K562 (cell line): ENCODE measurements around the gene ECSCR. TPM values are rescaled to one million over a fixed set of nuclear protein-coding genes. Genes with fewer than 3 reads are reported as not detected.

Source experiments
- ATF3 ChIP-seq, 2 experiments: fragments of 450-650 bp in 1 of 2; sonication (generic) in 1 of 2; formaldehyde crosslinking in 1 of 2; IDR thresholded peaks in 1 of 2; conservative IDR thresholded peaks in 1 of 2; 2 replicates each; pipeline versions ENCODE4 v1.6.1 to v1.8.1; 2016 to 2023; ENCODE audit warnings: mild to moderate bottlenecking in 2 of 2, moderate library complexity in 2 of 2, inconsistent platforms in 1 of 2, missing genetic modification reagents in 1 of 2
- CBFA2T2 ChIP-seq: fragments of 450-650 bp; conservative IDR thresholded peaks from 2 replicates; pipeline ENCODE4 v1.6.1; 2017; ENCODE audit warnings: mild to moderate bottlenecking
- KLF16 ChIP-seq: IDR thresholded peaks from 2 replicates; pipeline ENCODE4 v1.6.1; 2016; ENCODE audit warnings: antibody characterized with exemption
- MBD2 ChIP-seq: sonication (generic); IDR thresholded peaks from 2 replicates; pipeline ENCODE4 v1.6.1; 2016; ENCODE audit warnings: low read depth, borderline replicate concordance
- MLLT1 ChIP-seq, 2 experiments: fragments of 450-650 bp; IDR thresholded peaks; 2 replicates each; pipeline ENCODE4 v1.6.1; 2016
- NR1H2 ChIP-seq: sonication (generic); formaldehyde crosslinking; IDR thresholded peaks from 2 replicates; pipeline ENCODE4 v1.4.0; 2020; ENCODE audit warnings: mild to moderate bottlenecking, missing genetic modification reagents
- POLR2H ChIP-seq: IDR thresholded peaks from 2 replicates; pipeline ENCODE4 v1.6.1; 2016; ENCODE audit warnings: missing genetic modification characterization, low read depth, mild to moderate bottlenecking, control low read depth, missing compliant biosample characterization, moderate library complexity
- PURB ChIP-seq: sonication (generic); formaldehyde crosslinking; IDR thresholded peaks from 2 replicates; pipeline ENCODE4 v1.9.0; 2021; ENCODE audit warnings: low read depth, mild to moderate bottlenecking, missing genetic modification reagents
- RBFOX2 ChIP-seq: fragments of 200-400 bp; formaldehyde crosslinking; IDR thresholded peaks from 2 replicates; pipeline ENCODE4 v1.6.1; 2017; ENCODE audit warnings: low read depth, mild to moderate bottlenecking, low read length, moderate library complexity
- RBM14 ChIP-seq: fragments of 200-400 bp; formaldehyde crosslinking; IDR thresholded peaks from 2 replicates; pipeline ENCODE4 v1.6.1; 2018; ENCODE audit warnings: low read depth, mild to moderate bottlenecking, low read length, moderate library complexity, borderline replicate concordance; ENCODE audit not compliant: insufficient read depth
- TCF15 ChIP-seq: fragments of 250-450 bp; sonication (Bioruptor Pico); IDR thresholded peaks from 2 replicates; pipeline ENCODE4 v1.8.0; 2022; ENCODE audit warnings: moderate library complexity, mild to moderate bottlenecking, inconsistent platforms
- TFE3 ChIP-seq: fragments of 450-650 bp; formaldehyde crosslinking; IDR thresholded peaks from 2 replicates; pipeline ENCODE4 v1.4.0; 2020; ENCODE audit warnings: mild to moderate bottlenecking, mixed read lengths
- ZBTB5 ChIP-seq: fragments of 450-650 bp; IDR thresholded peaks from 2 replicates; pipeline ENCODE4 v1.6.1; 2017; ENCODE audit warnings: antibody characterized with exemption
- ZNF12 ChIP-seq: sonication (generic); formaldehyde crosslinking; IDR thresholded peaks from 2 replicates; pipeline ENCODE4 v1.4.0; 2020; ENCODE audit warnings: mild to moderate bottlenecking, missing genetic modification reagents
- ZNF316 ChIP-seq: fragments of 450-650 bp; IDR thresholded peaks from 2 replicates; pipeline ENCODE4 v1.6.1; 2016
- ZNF398 ChIP-seq: fragments of 250-450 bp; sonication (Bioruptor Pico); IDR thresholded peaks from 2 replicates; pipeline ENCODE4 v1.8.0; 2021; ENCODE audit warnings: moderate library complexity, mild to moderate bottlenecking, inconsistent platforms
- polyA plus RNA-seq, 8 experiments: library from polyadenylated mRNA; depleted of rRNA in 4 of 8; stranded (reverse) in 5 of 8; unstranded in 3 of 8; fragments of >200 nt; fragmentation: Nextera tagmentation in 2 of 8; fragmentation: Illumina TruSeq in 1 of 8; extraction: Ambion mirVana in 2 of 8; extraction: Trizol in 1 of 8; gene quantifications; 2 replicates each; pipeline versions ENCODE4 v1.2.1 to v1.2.3, GENCODE V29; 2011 to 2014; ENCODE audit warnings: inconsistent platforms in 1 of 8, missing spikeins in 1 of 8
- total RNA-seq, 7 experiments: library from RNA; depleted of rRNA in 6 of 7; stranded (reverse); fragments of >200 nt in 6 of 7; fragmentation: Illumina TruSeq in 2 of 7; extraction: Trizol in 2 of 7; gene quantifications; 2 replicates each; pipeline versions ENCODE4 v1.2.1 to v1.2.3, GENCODE V29; 2011 to 2021; ENCODE audit warnings: low replicate concordance in 1 of 7

The ECSCR gene
- total and polyA plus RNA-seq, 9 of the 15 experiments (the other 6 are each of a cell fraction or from before 2014, with no cell fraction given) = 0.10 to 0.25 (median 0.13) TPM; not detected in 6

- TF ChIP-seq MLLT1 (IDR thresholded peaks at IDR 0.05) (no peak), RBM14 (no peak), ZBTB5 (peak; percentile 94), ZNF398 (CRISPR knock-in tag) (no peak), KLF16 (no peak), ZNF316 (peak; percentile 53; the same call in 1 of the 2 replicates), MBD2 (peak; percentile 65; the same call in 1 of the 2 replicates), ZNF12 (CRISPR knock-in tag) (no peak), NR1H2 (no peak; the same call in 1 of the 2 replicates), TFE3 (no peak), PURB (CRISPR knock-in tag) (no peak), TCF15 (no peak), ATF3 (IDR thresholded peaks at IDR 0.05) (peak; percentile 90), ATF3 (CRISPR knock-in tag; conservative IDR thresholded peaks at IDR 0.05) (no peak), CBFA2T2 (no peak), RBFOX2 (peak; percentile 88), POLR2H (tag) (peak; percentile 81)
These were observed 58.6 kb downstream of the ECSCR start, which contains the start of gene SPATA24 (continued) for GRCh38 chr5:139403787-139404483.
